Cardiac atrium fibroblast (primary cell): ENCODE data around the gene OR11G2. TPM values are rescaled to one million over a fixed set of nuclear protein-coding genes. Genes with fewer than 3 reads are reported as not detected.

Experiments
- total RNA-seq: library from RNA; depleted of rRNA; stranded (reverse); fragments of >200 nt; gene quantifications from 2 replicates; pipeline ENCODE4 v1.2.3, GENCODE V29; 2015

OR11G2 gene
- total RNA-seq: not detected in 2 replicates

DNA sequence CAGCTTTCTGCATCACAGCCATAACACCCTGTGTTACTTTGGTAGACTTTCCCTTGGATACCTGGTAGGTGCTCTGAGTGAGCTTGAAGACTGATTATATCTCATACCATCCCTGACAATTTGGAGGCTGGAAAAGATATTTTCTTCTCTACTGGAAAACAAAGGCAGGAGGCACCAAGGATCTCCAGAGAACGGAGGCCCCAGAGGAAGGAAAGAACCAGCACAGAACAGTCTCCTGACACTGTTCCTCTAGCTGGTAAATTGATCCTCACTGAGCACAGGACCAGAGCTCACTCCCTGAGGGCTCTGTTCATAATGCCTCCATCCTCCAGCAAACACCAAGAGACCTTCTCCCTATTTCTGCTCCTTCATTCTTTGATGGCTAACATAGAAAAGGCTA, at the start of gene OR11G2:
TSS of gene OR11G2 (plus strand) at position 301 of the 400 bp plus-strand sequence. CDS start 6,542 bp downstream, outside the sequence.

DNA sequence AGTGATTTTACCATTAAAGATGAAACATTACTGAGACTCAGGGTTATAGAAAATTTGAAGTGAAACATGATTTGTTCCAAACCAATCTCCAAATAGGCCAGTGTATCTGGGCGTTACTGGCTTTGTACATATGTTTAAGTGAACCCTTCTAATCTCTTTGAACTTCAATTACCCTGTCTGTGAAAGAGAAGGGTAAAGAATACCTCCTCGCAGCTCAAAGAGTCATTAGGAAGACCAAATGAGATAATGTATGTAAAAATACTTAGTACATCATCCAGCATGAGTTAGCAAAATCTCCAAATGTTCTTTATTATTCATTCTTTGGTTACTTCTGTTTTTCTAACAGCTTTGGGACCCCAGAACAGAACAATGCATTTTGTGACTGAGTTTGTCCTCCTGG, 32.7 kb downstream of the OR11G2 start, which contains the start of gene OR11H6:
TSS of gene OR11H6 (plus strand) at position 301 of the 400 bp plus-strand sequence. CDS start at position 301, 0 bp downstream.

DNA sequence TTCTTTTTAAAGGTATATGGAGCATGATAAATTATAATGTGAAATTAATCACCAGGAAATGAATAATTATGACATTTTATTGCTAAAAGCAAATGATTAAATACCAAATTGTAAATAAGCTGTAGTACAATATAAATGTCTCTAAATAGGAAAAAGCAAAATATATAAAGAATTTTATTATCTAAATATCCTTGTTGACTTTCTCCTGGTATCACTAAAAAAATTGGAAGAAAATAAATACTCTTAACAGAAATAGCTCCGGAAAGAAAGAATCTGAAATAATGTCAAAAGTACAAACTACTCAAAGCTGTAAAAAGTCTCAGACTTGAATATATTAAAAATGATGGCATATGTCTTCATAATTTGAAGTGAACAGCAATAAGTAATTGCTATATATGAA, 38.0 kb downstream of the OR11G2 start, which contains the start of gene OR11H7:
TSS of gene OR11H7 (plus strand) at position 301 of the 400 bp plus-strand sequence.

Other genes with a start within 250 kb of the OR11G2 start
- not detected in 2 replicates for gene OR4K15, start 215.3 kb upstream of the OR11G2 start, total RNA-seq
- not detected in 2 replicates for gene OR4Q2, start 188.7 kb upstream of the OR11G2 start, total RNA-seq
- not detected in 2 replicates for gene OR4K14, start 171.6 kb upstream of the OR11G2 start, total RNA-seq
- not detected in 2 replicates for gene OR4K13, start 154.9 kb upstream of the OR11G2 start, total RNA-seq
- gene OR4L1, start 130.9 kb upstream of the OR11G2 start, total RNA-seq: not detected in 2 replicates
- not detected in 2 replicates for gene OR4K17, start 80.2 kb upstream of the OR11G2 start, total RNA-seq
- gene OR4N5, start 52.1 kb upstream of the OR11G2 start, total RNA-seq: not detected in 2 replicates
- gene OR11H6, start 32.8 kb downstream of the OR11G2 start, total RNA-seq: not detected in 2 replicates
- not detected in 2 replicates for gene OR11H7, start 38.1 kb downstream of the OR11G2 start, total RNA-seq
- not detected in 2 replicates for gene OR11H4, start 48.4 kb downstream of the OR11G2 start, total RNA-seq
- 7.5 and 9.9 TPM in 2 replicates for gene TTC5, start 115.1 kb downstream of the OR11G2 start, total RNA-seq
- 34.8 and 43.9 TPM in 2 replicates for gene CCNB1IP1, start 142.4 kb downstream of the OR11G2 start, total RNA-seq
- 1.8 and 16.2 TPM in 2 replicates for gene PARP2, start 152.7 kb downstream of the OR11G2 start, total RNA-seq
- gene TEP1, start 222.6 kb downstream of the OR11G2 start, total RNA-seq: 11.3 and 14.6 TPM in 2 replicates
- gene KLHL33, start 245.3 kb downstream of the OR11G2 start, total RNA-seq: 0.49 TPM in 1 of 2 replicates, not detected in the other